GM21360 (cell line): Measurements from ENCODE around the gene CELF1.

Source experiments
- ATAC-seq: cut with Tn5 transposase; IDR thresholded peaks from one replicate; pipeline ENCODE4 v1.9.1; 2021; ENCODE audit warnings: mild to moderate bottlenecking, moderate library complexity; ENCODE audit not compliant: unreplicated experiment

The CELF1 gene

DNA sequence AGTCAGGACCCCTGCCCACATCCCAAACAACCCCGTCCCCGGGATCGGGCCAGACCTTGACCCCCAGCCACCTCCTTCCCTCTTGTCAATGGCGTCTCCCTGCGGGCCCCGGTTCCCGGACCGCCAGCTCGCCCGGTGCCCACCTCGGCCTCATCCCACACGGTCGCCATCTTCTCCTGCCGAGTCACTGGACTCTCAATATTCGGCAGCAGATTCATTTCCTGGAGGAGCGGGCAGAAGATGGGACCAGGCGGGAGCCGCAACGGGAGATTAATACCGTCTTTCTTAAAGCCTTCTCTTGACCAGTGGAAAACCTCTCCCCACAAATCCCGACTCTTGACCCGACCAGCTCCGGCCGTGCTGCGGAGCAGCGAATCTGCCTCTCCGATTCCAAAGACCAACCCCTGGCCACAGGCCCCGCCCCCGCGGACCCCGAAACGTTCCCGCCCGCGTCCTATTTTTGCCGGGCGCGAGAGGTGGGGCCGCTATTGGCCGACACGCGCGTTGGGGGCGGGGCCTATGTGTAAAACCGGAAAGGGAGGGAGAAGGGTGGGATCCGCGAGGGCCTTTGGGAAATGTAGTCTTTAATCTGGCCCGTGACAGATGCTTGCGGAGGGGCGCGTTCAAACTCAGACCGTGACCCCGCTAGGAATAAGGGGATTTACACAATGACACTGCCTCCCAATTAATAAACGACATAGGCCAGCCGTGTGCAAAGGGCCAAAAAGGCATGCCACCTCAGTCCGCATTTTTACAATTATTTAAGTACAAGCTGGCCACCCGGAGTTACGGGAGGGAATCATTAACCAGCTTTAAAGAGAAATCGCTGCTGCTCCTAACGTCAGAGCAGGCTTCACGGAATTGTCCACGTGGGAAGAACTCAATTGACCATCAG lies 126.6 kb downstream of the CELF1 start, which contains the start of gene PSMC3:
PSMC3 (minus strand) TSS at position 378 of the 895 bp plus-strand sequence; CDS start at position 218, 160 bp downstream.
- peak; percentile 92 for ATAC-seq

DNA sequence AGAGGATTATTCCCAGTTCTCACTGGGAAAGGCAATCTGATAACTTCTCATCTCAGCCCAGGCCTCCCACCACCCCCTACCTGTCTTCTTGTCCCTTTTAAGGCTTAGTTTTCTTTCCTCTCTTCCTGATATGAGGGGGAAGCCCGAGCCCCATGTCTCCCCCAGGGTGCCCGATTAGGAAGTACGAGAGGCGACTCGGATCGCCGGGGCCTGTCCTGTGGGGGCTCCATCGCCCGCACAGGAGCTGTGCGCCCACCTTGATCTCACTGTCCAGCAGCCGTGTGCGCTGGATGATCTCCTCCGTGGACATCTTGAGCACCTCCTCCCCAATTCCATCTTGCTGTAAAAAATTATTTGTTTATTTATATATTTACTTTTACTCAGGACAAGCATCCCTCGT lies 127.3 kb downstream of the CELF1 start:
- ATAC-seq, result no peak

DNA sequence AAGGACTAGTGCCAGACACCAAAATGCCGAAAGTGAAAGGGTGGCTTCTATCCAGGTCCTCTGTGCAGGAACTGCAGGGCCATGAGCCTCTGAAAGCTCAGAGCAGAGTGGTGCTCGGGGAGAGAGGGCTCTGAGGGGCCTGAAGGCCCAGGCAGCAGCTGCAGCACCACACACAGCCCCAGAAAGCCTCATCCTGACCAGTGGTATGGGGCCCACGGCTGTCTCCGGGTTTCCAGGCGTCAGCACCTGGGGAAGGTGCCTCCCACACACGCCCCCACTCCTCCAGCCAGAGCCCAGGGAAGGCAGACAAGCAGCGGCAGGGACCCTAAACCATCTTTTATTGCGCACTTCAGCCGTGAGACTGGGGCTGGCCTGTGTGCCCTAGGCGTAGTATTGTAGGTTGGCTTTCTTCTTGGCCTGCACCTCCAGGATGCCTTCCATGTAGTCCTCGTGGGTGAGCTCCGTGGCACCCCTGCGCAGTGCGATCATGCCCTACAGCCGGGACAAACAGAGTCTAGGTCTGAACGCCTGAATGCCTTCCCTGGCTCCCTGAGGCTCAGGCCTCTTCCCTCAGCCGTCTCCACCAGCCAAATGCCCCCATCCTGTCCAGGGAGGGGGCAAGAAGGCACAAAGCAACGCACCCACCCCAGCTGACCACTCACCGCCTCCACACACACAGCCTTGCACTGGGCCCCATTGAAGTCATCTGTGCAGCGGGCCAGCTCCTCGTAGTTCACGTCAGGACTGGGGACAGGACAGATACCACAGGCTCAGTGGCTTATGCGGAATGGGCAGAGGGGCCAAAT lies 134.3 kb downstream of the CELF1 start:
- ATAC-seq, result no peak

DNA sequence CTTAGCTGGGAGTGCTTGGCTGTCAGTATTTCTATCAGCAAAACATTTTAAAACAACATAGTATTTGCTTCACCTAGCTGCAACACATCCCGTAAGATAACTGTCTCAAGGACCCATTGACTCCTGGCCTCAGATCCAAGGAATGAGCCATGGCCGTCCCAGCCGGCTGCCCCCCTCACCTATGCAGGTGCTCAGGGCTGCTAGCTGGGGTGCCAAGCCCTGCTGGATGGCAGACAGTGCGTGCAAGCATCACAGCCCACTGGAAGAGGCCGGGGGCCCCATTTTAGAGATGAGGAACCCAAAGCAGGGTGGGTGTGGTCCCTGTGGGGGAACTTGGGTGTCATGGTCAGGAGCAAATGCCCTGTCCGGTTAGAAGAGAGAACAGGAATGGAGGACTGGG lies 135.2 kb downstream of the CELF1 start:
- no peak for ATAC-seq

DNA sequence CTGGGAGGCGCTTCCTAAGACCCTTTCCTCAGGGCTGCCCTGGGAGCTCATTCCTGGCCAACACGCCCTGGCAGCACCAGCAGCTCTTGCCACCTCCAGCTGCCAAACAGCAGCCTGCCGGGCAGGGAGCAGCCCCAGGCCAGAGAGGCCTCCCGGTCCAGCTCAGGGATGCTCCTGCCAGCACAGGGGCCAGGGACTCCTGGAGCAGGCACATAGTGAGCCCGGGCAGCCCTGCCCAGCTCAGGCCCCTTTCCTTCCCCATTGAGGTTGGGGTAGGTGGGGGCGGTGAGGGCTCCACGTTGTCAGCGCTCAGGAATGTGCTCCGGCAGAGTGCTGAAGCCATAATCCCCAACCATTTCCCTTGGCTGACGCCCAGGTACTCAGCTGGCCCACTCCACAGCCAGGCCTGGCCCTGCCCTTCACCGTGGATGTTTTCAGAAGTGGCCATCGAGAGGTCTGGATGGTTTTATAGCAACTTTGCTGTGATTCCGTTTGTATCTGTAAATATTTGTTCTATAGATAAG lies 136.9 kb downstream of the CELF1 start:
- ATAC-seq, result no peak
